Common myeloid progenitor, CD34-positive (primary cell): ENCODE measurements around the gene FGF3.

Experiments
- CTCF ChIA-PET: fragments of 350-600 bp; sonication (Branson Sonifier 250); formaldehyde crosslinking; loops from one replicate; lab custom pipeline; 2021; ENCODE audit warnings: antibody characterized with exemption; lab: Charles Lee
- POLR2A ChIA-PET: fragments of 350-600 bp; sonication (Branson Sonifier 250); formaldehyde crosslinking; loops from one replicate; lab custom pipeline; 2021; ENCODE audit warnings: antibody characterized with exemption; lab: Charles Lee
- DNase-seq, 3 donors: peaks; one replicate each; pipeline versions ENCODE4 v3.0.0 to v3.0.0-alpha.2; 2013
- H3K27ac ChIP-seq, 2 experiments: 1 replicate in 1 of 2; 2 replicates in 1 of 2; pipeline ENCODE4 v1.7.0; 2013; ENCODE audit warnings: inconsistent platforms in 2 of 2, low read length in 2 of 2, mild to moderate bottlenecking in 2 of 2, low read depth in 1 of 2, moderate library complexity in 1 of 2; ENCODE audit not compliant: severe bottlenecking in 2 of 2, insufficient read depth in 1 of 2, poor library complexity in 1 of 2
- H3K27me3 ChIP-seq, 5 experiments: replicated peaks in 2 of 5; 1 replicate in 3 of 5; 2 replicates in 2 of 5; pipeline versions ENCODE4 v1.6.1 to v1.7.0; 2013; ENCODE audit warnings: low read length in 4 of 5, mild to moderate bottlenecking in 2 of 5, moderate library complexity in 2 of 5, inconsistent platforms in 1 of 5; ENCODE audit not compliant: insufficient read depth in 5 of 5, control insufficient read depth in 4 of 5
- H3K36me3 ChIP-seq, 4 experiments: 1 replicate in 2 of 4; 2 replicates in 2 of 4; pipeline versions ENCODE4 v1.6.1 to v1.7.0; 2013; ENCODE audit warnings: low read length in 3 of 4, control low read depth in 1 of 4, mild to moderate bottlenecking in 1 of 4; ENCODE audit not compliant: control insufficient read depth in 4 of 4, insufficient read depth in 4 of 4
- H3K4me1 ChIP-seq, 4 experiments: 1 replicate in 3 of 4; 2 replicates in 1 of 4; pipeline versions ENCODE4 v1.6.1 to v1.7.1; 2013; ENCODE audit warnings: low read length in 3 of 4, mild to moderate bottlenecking in 3 of 4, control low read depth in 1 of 4, inconsistent platforms in 1 of 4, moderate library complexity in 1 of 4; ENCODE audit not compliant: control insufficient read depth in 4 of 4, insufficient read depth in 4 of 4; ENCODE audit errors: control extremely low read depth in 1 of 4
- H3K4me3 ChIP-seq, 7 experiments: 1 replicate in 4 of 7; 2 replicates in 3 of 7; pipeline versions ENCODE4 v1.5.1 to v1.7.0; 2013; ENCODE audit warnings: mild to moderate bottlenecking in 7 of 7, low read length in 6 of 7, moderate library complexity in 6 of 7, inconsistent platforms in 2 of 7, low read depth in 2 of 7, control low read depth in 1 of 7; ENCODE audit not compliant: insufficient read depth in 4 of 7, control insufficient read depth in 1 of 7; ENCODE audit errors: extremely low read depth in 1 of 7
- H3K9me3 ChIP-seq, 5 experiments: 1 replicate in 4 of 5; 2 replicates in 1 of 5; pipeline versions ENCODE4 v1.6.1 to v1.7.1; 2013; ENCODE audit warnings: low read length in 4 of 5, mild to moderate bottlenecking in 2 of 5, inconsistent platforms in 1 of 5, low read depth in 1 of 5, moderate library complexity in 1 of 5; ENCODE audit not compliant: control insufficient read depth in 4 of 5, insufficient read depth in 2 of 5; ENCODE audit errors: control extremely low read depth in 1 of 5
- WGBS: methylation state at CpG from one replicate; pipeline ENCODE4 v1.1.5; 2013; ENCODE audit not compliant: insufficient coverage; 5-methylcytosine and 5-hydroxymethylcytosine counted together

The FGF3 gene

DNA sequence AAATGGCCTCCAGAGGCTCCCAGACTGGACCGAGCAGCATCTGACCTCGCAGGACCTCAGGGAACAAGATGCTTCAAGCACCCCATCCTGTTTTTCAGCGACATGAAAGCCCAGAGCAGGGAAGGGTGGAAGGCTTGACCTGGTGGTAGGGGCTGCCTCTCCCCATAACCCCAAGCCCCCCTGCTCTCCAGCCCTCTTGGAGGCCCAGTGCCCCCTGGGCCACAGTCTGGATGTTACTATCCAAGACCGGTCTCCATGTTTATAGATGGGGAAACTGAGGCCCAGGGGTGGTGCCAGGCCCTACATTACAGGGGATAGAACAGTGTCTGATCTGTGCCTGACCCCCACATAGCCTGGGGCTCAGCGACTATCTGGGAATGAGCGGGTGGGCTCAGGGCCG lies 7.0 kb downstream of the FGF3 start:
- H3K36me3 ChIP-seq = no peaks in the 10 kb centered on the region
- H3K9me3 ChIP-seq = no peaks in the 10 kb centered on the region
- H3K27ac ChIP-seq = no peak overlapping the region
- ChIA-PET POLR2A (no interaction called here), CTCF (no interaction called here)
- DNase-seq = no peak
- H3K4me1 ChIP-seq = peaks cover 0 to 6% (median 2%) of the 10 kb centered on the region in 4 experiments
- H3K4me3 ChIP-seq = no peak overlapping the region
- WGBS = 87% methylated on average over 7 of the region's 7 CpGs
- H3K27me3 ChIP-seq = peaks cover 4 to 94% (median 28%) of the 10 kb centered on the region in 5 experiments

DNA sequence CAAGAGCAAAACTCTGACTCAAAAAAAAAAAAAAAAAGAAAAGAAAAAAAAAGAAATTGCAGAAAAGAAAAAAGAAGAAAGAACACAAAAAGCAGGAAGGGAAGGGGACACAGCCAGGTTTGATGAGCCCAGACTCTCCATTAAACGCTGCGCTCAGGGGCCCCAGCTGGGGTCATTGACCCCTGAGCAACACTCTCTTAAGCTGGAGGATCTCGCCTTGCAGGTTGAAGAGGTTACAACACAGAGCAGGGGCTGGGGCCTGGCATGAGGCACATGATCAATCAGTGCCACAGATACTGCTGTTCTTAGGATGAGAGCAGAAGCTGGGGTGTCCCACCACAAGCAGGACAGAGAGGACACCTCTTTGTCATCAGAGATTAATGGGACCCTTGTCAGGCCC lies 7.8 kb downstream of the FGF3 start:
- peaks cover 4 to 91% (median 23%) of the 10 kb centered on the region in 5 experiments for H3K27me3 ChIP-seq
- H3K4me1 ChIP-seq = no peaks in the 10 kb centered on the region
- no peaks in the 10 kb centered on the region for H3K9me3 ChIP-seq
- DNase-seq = no peak
- ChIA-PET POLR2A (no interaction called here), CTCF (no interaction called here)
- no peaks in the 10 kb centered on the region for H3K36me3 ChIP-seq
- H3K27ac ChIP-seq = no peak overlapping the region
- WGBS = 29% methylated on average over 3 of the region's 3 CpGs
- H3K4me3 ChIP-seq = no peak overlapping the region

GRCh38 chr11:69810289-69811118 lies 8.7 kb downstream of the FGF3 start:
- DNase-seq = no peak
- no peaks in the 10 kb centered on the region for H3K9me3 ChIP-seq
- no peaks in the 10 kb centered on the region for H3K36me3 ChIP-seq
- peaks cover 4 to 83% (median 18%) of the 10 kb centered on the region in 5 experiments for H3K27me3 ChIP-seq
- CTCF ChIA-PET = no interaction called here
- no peaks in the 10 kb centered on the region for H3K4me1 ChIP-seq
- 95% methylated on average over 39 of the region's 39 CpGs for WGBS
- POLR2A ChIA-PET = no interaction called here
- H3K4me3 ChIP-seq = no peak overlapping the region
- no peak overlapping the region for H3K27ac ChIP-seq

GRCh38 chr11:69808667-69809086 lies 10.5 kb downstream of the FGF3 start:
- no peaks in the 10 kb centered on the region for H3K36me3 ChIP-seq
- peaks cover 4 to 76% (median 16%) of the 10 kb centered on the region in 5 experiments for H3K27me3 ChIP-seq
- ChIA-PET POLR2A (no interaction called here), CTCF (interaction anchor here (1.7 kb wide), 1 partner anchor 11 kb away, joined by 4 read pairs; no protein-coding TSS in a partner anchor)
- 38% methylated on average over 7 of the region's 7 CpGs for WGBS
- no peaks in the 10 kb centered on the region for H3K9me3 ChIP-seq
- DNase-seq = no peak
- H3K4me1 ChIP-seq = no peaks in the 10 kb centered on the region
- no peak overlapping the region for H3K4me3 ChIP-seq
- no peak overlapping the region for H3K27ac ChIP-seq

GRCh38 chr11:69807106-69807815 lies 12.0 kb downstream of the FGF3 start:
- H3K36me3 ChIP-seq = no peaks in the 10 kb centered on the region
- DNase-seq = no peak
- H3K4me3 ChIP-seq = no peak overlapping the region
- peaks cover 0 to 2% (median 0%) of the 10 kb centered on the region in 5 experiments for H3K9me3 ChIP-seq
- peaks cover 4 to 70% (median 17%) of the 10 kb centered on the region in 5 experiments for H3K27me3 ChIP-seq
- CTCF ChIA-PET = no interaction called here
- no peak overlapping the region for H3K27ac ChIP-seq
- H3K4me1 ChIP-seq = no peaks in the 10 kb centered on the region
- 95% methylated on average over 9 of the region's 9 CpGs for WGBS
- POLR2A ChIA-PET = no interaction called here

DNA sequence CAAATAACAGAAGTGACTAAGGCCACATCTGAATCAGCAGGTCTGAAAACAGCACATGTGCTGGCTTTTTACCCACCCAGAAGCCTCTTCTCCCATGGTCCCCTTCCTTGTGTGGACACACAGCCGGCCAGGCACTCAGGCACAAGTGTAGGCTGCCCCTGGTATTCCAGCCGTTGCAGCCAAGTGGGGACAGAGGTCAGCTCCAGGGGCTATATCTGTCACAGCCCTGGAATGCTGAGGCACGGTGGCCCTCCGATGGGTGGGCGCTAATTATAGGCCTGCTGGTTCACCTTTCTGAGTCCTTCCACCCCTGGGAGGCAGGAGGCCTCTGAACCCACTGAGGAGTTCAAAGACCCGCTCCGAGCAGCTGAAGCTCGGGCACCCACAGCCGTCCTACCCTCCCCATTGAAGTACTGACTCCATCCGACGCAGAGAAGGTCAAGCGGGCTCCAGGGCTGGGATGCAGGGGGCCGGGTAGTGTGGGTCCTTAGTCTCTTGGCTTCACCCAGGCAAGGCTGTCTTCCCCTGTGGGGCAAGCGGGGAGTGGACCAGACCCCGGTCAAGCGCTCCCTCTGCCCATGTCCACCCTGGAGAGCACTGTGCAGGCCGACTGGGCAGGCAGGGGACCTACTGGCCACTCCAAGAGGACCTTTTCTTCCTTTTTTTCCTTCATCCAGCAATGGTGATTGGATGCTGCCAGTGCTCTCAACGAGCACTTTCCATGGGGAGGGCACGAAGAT lies 14.3 kb downstream of the FGF3 start:
- H3K36me3 ChIP-seq = no peaks in the 10 kb centered on the region
- CTCF ChIA-PET = no interaction called here
- 78% methylated on average over 15 of the region's 19 CpGs for WGBS
- peaks cover 4 to 51% (median 15%) of the 10 kb centered on the region in 5 experiments for H3K27me3 ChIP-seq
- H3K4me3 ChIP-seq = no peak overlapping the region
- no peak overlapping the region for H3K27ac ChIP-seq
- no peaks in the 10 kb centered on the region for H3K4me1 ChIP-seq
- peaks cover 0 to 5% (median 0%) of the 10 kb centered on the region in 5 experiments for H3K9me3 ChIP-seq
- no peak for DNase-seq
- POLR2A ChIA-PET = no interaction called here
